Stimulated activated CD8-positive, alpha-beta memory T cell treated with anti-CD3 and anti-CD28 coated beads, Interleukin-4, amount 100 ng/mL, for 1 hour (primary cell): ENCODE measurements around the gene DNASE1L3.

Source experiments
- DNase-seq, 2 donors: peaks; one replicate each; pipeline ENCODE4 v3.0.0-alpha.2; 2020; ENCODE audit warnings: low read depth in 2 of 2, low spot score in 1 of 2

The DNASE1L3 gene

GRCh38 chr3:58164199-58164879 lies 46.4 kb downstream of the DNASE1L3 start:
- no peak for DNase-seq

DNA sequence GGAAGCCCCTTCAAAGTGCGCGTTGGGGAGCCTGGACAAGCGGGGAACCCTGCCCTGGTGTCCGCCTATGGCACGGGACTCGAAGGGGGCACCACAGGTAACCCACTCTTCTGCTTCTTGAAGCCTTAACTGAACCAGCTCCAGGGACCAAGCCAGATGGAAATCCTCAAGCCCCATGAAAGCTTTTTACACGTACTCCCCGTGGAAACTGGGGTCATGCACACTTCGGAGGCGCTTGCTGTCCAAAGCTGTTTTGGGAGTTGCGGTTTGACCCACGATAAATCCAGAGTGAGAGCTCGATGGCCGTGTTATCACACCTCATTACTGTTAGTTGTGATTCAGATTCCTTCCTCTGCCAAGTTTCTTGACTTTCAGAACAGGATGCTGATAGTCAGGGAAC lies 47.5 kb downstream of the DNASE1L3 start:
- DNase-seq = no peak

DNA sequence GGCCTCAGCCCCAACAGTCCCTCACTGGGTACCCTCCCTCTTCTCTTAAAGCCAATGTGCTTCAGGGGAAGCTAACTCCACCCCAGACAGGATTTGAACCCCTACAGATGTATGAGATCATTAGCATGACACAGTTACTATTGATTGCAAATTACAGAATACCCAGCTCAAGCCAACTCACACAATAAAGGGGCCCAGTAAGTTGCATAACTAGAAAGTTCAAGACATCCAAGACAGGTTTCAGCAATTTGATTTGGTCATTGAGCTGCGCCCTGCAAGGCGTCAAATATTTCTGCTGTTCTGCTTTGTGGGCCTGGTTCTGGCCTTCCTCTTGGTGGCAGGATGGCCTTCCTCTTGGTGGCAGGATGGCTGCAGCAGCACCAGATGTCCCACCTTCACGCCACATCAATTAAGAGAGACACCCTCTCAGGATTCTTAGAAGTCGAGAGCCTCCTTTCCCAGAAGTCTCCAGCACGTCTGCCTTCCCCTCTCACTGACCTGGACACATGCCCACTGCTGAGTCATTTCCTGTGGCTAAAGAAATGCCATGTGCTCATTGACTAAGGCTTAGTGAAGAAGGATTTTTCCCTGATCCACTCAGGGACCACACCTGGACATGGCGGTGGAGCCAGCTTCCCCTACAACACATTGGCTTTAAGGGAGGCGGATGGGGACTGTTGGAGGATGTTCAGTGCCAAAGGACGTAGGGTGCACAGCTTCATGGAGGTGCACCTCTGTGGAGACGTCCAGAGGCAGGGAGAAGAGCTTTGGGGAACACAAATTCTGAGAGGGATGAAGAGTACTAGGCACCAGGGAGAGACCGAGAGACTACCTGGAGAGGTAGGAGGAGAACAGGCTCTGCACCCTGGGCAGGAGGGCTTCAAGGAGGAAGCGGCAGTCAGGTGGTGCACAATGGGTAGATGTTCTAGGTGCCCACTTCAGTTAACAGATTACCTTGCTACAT lies 49.1 kb downstream of the DNASE1L3 start:
- no peak for DNase-seq

DNA sequence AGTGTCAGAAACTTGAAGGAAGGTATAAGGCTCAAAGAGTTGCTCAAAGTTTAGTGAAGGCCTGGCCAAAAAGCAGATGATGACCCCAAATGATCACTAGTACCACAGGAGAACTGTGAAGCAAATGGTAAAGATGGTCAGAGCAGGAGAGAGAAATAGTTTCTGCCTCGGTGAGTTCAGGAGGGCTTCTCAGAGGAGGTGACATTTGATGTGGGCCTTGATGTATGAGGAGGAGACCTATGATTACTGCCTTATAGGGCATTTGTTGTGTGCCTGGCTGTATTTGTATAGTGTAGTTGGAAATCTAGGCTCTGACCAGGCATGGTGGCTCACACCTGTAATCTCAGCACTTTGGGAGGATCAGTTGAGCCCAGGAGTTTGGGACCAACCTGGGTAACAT lies 50.4 kb downstream of the DNASE1L3 start:
- DNase-seq = no peak

DNA sequence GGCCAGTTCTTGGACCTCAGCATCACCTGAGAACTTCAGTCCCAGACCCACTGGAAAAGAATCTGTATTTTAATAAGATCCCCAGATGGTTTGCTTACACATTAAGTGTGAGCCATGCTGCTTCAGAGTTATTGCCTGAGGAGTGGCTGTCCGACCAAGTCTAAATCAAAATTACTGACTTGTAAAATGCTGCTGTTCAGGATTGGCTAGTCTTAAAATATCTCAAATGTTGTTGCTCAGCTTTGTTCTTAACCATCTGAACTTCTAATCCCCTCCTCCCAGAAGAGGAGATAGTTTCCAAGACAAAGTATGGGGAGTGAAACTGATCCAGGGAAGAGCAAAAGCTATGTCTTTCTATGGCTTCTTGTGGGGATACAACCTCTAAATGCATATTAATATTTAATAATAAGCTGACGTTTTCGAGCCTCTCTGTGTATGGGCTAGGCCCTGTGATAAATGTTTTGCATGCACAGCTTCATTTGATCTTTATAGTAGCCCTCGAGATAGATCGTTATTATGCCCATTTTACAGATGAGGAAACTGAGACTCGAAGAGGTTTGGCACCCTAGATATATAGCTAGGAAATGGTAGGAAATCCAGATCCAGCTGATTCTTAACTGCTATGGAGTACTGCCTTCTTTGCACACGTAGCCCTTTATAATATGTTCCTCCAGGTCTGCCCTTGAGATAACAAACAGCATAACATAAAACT lies 52.2 kb downstream of the DNASE1L3 start:
- no peak for DNase-seq

DNA sequence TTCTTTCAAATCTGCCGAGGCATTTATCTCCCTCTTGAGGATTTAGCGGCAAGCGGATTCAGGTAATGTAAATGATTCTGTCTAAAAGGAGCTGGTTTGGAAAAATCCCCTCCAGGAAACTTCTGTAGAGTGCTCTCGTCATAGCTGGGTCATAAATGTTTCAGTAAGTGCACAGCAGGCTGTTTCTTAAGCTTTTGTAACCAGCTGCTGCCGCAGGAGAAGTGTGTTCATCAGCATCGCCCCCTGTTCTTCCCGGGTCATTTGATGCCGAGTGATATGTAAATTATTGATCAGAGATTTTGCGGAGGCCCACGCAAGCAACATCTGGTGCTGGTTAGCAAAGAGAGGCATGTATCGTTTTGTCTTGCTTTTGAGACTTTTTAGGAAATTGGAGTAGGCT lies 53.1 kb downstream of the DNASE1L3 start:
- no peak for DNase-seq

GRCh38 chr3:58155838-58156237 lies 54.9 kb downstream of the DNASE1L3 start:
- no peak for DNase-seq

DNA sequence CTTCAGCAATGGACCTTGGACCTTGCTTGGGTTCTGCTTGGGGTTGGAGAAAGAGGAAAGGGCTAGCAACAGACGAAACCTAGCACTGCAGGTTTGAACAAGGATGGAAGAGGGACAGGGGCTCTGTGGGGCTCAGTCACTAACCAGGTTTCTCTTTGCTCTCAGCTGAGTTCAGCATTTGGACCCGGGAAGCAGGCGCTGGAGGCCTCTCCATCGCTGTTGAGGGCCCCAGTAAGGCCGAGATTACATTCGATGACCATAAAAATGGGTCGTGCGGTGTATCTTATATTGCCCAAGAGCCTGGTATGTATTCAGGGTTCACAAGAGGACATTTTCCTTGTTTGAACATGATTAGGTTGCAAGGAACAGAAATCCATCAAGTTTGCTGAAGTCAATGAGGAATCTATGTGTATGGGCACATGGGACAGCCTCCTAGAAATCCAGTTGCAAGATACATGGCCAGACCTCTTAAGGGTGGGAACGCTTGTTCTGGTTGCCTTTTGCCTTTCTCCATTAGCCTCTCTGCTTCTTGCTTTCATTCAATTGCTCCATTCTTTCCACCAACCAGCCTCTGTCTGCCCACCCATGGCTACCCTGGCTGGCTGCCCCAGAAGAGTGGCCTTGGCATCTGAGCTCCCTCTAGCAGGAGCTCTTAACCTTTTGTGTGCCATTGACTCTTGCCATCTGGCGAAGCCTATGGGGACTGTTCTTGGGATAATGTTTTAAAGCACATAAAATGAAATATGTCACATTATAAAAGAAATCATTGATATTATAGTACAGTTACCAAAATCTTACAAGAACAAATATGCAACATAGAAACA lies 55.9 kb downstream of the DNASE1L3 start:
- DNase-seq = no peak

DNA sequence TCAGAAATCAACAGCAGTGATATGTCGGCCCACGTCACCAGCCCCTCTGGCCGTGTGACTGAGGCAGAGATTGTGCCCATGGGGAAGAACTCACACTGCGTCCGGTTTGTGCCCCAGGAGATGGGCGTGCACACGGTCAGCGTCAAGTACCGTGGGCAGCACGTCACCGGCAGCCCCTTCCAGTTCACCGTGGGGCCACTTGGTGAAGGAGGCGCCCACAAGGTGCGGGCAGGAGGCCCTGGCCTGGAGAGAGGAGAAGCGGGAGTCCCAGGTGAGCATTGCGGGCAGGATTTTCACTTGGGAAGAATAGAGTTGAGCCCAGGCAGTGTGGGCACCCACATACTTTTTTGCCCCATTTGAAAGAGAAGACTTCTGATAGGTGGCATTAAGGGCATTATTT lies 57.4 kb downstream of the DNASE1L3 start:
- DNase-seq = no peak

DNA sequence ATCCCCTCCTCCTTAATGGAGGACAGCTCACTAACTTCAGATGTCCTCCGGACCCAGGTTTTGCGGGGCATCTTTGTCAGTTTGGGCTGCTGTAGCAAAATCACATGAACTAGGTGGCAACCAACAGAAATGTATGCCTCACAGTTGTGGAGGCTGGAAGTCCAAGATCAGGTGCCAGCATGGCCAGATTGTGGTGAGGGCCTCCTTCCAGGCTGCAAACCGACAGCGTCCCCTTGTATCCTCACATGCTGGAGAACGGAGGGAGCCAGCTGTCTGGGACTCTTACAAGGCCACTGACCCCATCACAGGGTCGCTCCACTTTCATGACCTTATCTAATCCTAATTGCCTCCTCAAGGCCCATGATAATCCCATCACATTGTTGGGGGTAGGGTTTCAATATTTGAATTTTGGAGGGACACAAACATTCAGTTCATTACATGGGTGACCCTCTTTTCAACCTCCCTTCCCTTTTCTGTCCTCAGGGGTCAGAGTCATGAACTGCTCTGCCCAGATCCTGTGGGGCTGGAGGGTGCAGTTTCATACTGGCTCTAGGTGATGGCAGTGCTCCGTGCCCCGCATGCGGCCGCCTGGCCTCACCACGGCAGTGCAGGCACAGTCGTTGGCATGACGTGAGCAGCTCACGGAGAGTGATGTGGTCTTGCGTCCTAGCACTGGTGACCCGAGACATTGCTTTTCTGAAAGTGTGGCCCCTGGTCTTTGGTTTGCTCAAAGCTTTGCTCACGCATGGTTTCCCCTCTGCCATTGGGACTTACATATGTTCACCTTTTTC lies 58.4 kb downstream of the DNASE1L3 start:
- DNase-seq = no peak

- no peak for DNase-seq
These were observed 59.1 kb downstream of the DNASE1L3 start for GRCh38 chr3:58151637-58152036.

DNA sequence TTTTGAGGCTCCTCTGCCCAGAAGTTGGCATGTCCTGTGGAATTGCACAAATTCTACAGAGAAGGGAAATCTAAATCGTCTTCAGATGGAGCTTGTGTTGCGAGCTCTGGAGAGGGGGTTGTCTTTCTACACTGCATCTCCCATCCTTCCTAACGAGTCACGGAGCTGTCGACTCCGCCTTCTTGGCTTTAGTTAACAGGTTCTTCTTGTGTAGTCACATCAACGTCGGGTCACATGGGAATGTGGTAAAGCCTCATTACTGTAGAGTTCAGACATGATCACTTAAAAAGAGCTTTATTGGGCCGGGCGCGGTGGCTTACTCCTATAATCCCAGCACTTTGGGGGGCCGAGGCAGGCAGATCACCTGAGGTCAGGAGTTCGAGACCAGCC lies 60.0 kb downstream of the DNASE1L3 start:
- no peak for DNase-seq

- no peak for DNase-seq
These were observed 60.5 kb downstream of the DNASE1L3 start for GRCh38 chr3:58150130-58150809.

DNA sequence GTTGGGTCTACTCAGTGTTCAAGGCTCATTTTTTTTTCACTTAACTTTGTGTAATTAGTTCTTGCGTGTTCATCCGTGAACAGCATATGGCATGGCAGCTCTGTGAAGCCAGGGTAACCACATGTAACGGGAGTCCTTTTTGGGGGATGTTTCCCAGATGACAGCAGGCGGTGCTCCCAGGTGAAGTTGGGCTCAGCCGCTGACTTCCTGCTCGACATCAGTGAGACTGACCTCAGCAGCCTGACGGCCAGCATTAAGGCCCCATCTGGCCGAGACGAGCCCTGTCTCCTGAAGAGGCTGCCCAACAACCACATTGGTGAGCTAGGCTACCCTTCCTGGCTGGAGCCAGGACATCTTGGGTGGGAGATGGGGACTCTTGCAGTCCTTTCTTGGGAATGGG lies 62.7 kb downstream of the DNASE1L3 start:
- DNase-seq = no peak

- DNase-seq = no peak
These were observed 66.1 kb downstream of the DNASE1L3 start for GRCh38 chr3:58144478-58145325.

DNA sequence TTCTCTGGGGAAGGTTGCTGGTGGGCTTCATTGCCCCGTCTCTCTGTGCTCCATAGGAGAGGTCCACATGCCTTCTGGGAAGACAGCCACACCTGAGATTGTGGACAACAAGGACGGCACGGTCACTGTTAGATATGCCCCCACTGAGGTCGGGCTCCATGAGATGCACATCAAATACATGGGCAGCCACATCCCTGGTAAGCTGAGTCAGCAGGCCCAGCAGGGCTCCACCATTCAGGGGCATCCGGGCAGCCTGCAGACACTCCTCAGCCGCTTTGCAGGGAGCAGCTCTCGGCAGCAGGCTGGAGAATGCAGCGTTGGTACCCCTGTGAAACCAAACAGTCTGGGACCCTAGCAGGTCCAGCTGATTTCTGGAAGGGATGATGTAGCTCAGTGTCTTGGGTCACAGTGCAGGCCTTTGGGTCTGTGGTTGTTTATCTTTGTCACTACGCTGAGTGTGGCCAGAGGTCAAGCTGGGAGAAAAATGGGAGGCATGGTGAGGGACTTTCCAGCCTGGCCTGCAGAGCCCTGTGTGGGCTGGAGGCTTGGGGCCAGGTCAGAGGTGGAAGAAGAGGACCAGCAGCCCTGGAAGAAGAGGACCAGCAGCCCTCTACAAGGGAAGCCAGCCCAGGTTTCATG lies 67.2 kb downstream of the DNASE1L3 start:
- no peak for DNase-seq
